Hepatocyte (in vitro differentiated cells): ENCODE results near the gene RAB8A. TPM values are rescaled to one million over a fixed set of nuclear protein-coding genes. Genes with fewer than 3 reads are reported as not detected.

Experiments used
- DNase-seq: peaks from one replicate; pipeline ENCODE4 v3.0.0-alpha.2; 2016; ENCODE audit warnings: low spot score
- H2AFZ ChIP-seq: fragments of 200-600 bp; sonication (generic); 2 replicates; pipeline ENCODE4 v1.6.0; 2016; ENCODE audit warnings: antibody characterized with exemption, mild to moderate bottlenecking
- H3K27ac ChIP-seq: fragments of 200-600 bp; sonication (generic); 2 replicates; pipeline ENCODE4 v1.5.1; 2016; ENCODE audit warnings: mild to moderate bottlenecking
- H3K27me3 ChIP-seq: fragments of 200-600 bp; sonication (generic); 2 replicates; pipeline ENCODE4 v1.6.1; 2016
- H3K36me3 ChIP-seq: fragments of 200-600 bp; sonication (generic); replicated peaks from 2 replicates; pipeline ENCODE4 v1.5.1; 2016; ENCODE audit warnings: low read depth; ENCODE audit not compliant: insufficient read depth
- H3K4me1 ChIP-seq: fragments of 200-600 bp; sonication (generic); 2 replicates; pipeline ENCODE4 v1.5.1; 2016; ENCODE audit warnings: mild to moderate bottlenecking, moderate library complexity; ENCODE audit not compliant: insufficient read depth
- H3K4me2 ChIP-seq: fragments of 200-600 bp; sonication (generic); 2 replicates; pipeline ENCODE4 v1.6.0; 2016
- H3K4me3 ChIP-seq: fragments of 200-600 bp; sonication (generic); 2 replicates; pipeline ENCODE4 v1.5.1; 2016; ENCODE audit warnings: mild to moderate bottlenecking
- H3K79me2 ChIP-seq: fragments of 200-600 bp; sonication (generic); 2 replicates; pipeline ENCODE4 v1.6.0; 2017; ENCODE audit warnings: mild to moderate bottlenecking
- H3K9me2 ChIP-seq: fragments of 200-600 bp; sonication (generic); replicated peaks from 2 replicates; pipeline ENCODE4 v1.6.0; 2017; ENCODE audit warnings: mild to moderate bottlenecking; ENCODE audit not compliant: insufficient read depth
- H3K9me3 ChIP-seq: fragments of 200-600 bp; sonication (generic); 2 replicates; pipeline ENCODE4 v1.5.1; 2016; ENCODE audit warnings: low read depth, mild to moderate bottlenecking
- H4K20me1 ChIP-seq: fragments of 200-600 bp; sonication (generic); 2 replicates; pipeline ENCODE4 v1.6.0; 2016; ENCODE audit warnings: mild to moderate bottlenecking; ENCODE audit not compliant: insufficient read depth, poor library complexity, severe bottlenecking
- CTCF ChIP-seq: fragments of 200-600 bp; sonication (generic); IDR thresholded peaks from 2 replicates; pipeline ENCODE4 v1.5.1; 2016; ENCODE audit warnings: antibody characterized with exemption, mild to moderate bottlenecking; ENCODE audit not compliant: poor library complexity
- EZH2 ChIP-seq: fragments of 200-600 bp; sonication (generic); IDR thresholded peaks from 2 replicates; pipeline ENCODE4 v1.6.1; 2016; ENCODE audit warnings: antibody characterized with exemption, mild to moderate bottlenecking, borderline replicate concordance
- EZH2phosphoT487 ChIP-seq: fragments of 200-600 bp; sonication (generic); IDR thresholded peaks from one replicate; pipeline ENCODE4 v1.6.1; 2018; ENCODE audit warnings: antibody characterized with exemption, mild to moderate bottlenecking, low read depth, moderate library complexity; ENCODE audit not compliant: unreplicated experiment, severe bottlenecking
- WGBS: methylation state at CpG from one replicate; pipeline ENCODE4 v1.1.6; 2016; ENCODE audit warnings: low lambda C conversion rate; ENCODE audit errors: missing lambda C conversion rate; 5-methylcytosine and 5-hydroxymethylcytosine counted together
- polyA plus RNA-seq: library from polyadenylated mRNA; unstranded; fragments of >200 nt; fragmentation: Nextera tagmentation; extraction: Ambion mirVana; gene quantifications from 2 replicates; pipeline ENCODE4 v1.2.1, GENCODE V29; 2016
- total RNA-seq: library from RNA; depleted of rRNA; stranded (reverse); fragments of >200 nt; gene quantifications from 2 replicates; pipeline ENCODE4 v1.2.3, GENCODE V29; 2014

RAB8A gene
- total and polyA plus RNA-seq, 2 experiments from 2014 or later: 60.2 to 89.5 TPM

GRCh38 chr19:16071072-16071691 lies 40.5 kb upstream of the RAB8A start:
- no peak for DNase-seq
- Histone ChIP-seq H3K9me2 (no peaks in the 10 kb centered on the region), H2AFZ (no peak overlapping the region), H3K9me3 (no peaks in the 10 kb centered on the region), H3K4me1 (no peaks in the 10 kb centered on the region), H4K20me1 (no peaks in the 10 kb centered on the region), H3K27ac (peak overlapping the region; percentile 41), H3K4me2 (no peak overlapping the region), H3K79me2 (peaks cover 7% of the 10 kb centered on the region), H3K4me3 (no peak overlapping the region), H3K36me3 (no peaks in the 10 kb centered on the region), H3K27me3 (no peaks in the 10 kb centered on the region)
- 89% methylated on average over 9 of the region's 9 CpGs for WGBS
- TF ChIP-seq EZH2phosphoT487 (no peak), CTCF (no peak), EZH2 (no peak)

GRCh38 chr19:16073481-16073880 lies 38.2 kb upstream of the RAB8A start:
- Histone ChIP-seq H3K4me3 (no peak overlapping the region), H3K27ac (no peak overlapping the region), H4K20me1 (no peaks in the 10 kb centered on the region), H3K4me2 (no peak overlapping the region), H3K9me2 (no peaks in the 10 kb centered on the region), H3K9me3 (no peaks in the 10 kb centered on the region), H3K36me3 (no peaks in the 10 kb centered on the region), H2AFZ (no peak overlapping the region), H3K79me2 (peaks cover 28% of the 10 kb centered on the region), H3K27me3 (no peaks in the 10 kb centered on the region), H3K4me1 (peaks cover 9% of the 10 kb centered on the region)
- no peak for TF ChIP-seq EZH2
- no peak for TF ChIP-seq EZH2phosphoT487
- TF ChIP-seq CTCF: no peak
- WGBS: 93% methylated on average over 7 of the region's 7 CpGs
- no peak for DNase-seq

- Histone ChIP-seq H3K4me3 (no peak overlapping the region), H3K9me2 (no peaks in the 10 kb centered on the region), H3K36me3 (no peaks in the 10 kb centered on the region), H3K4me2 (no peak overlapping the region), H4K20me1 (peaks cover under 1% of the 10 kb centered on the region), H3K9me3 (no peaks in the 10 kb centered on the region), H3K79me2 (peaks cover 29% of the 10 kb centered on the region), H3K27me3 (no peaks in the 10 kb centered on the region), H3K4me1 (peaks cover 9% of the 10 kb centered on the region), H2AFZ (no peak overlapping the region), H3K27ac (peak overlapping the region; percentile 38)
- WGBS: 65% methylated on average over 3 of the region's 3 CpGs
- DNase-seq: no peak
- TF ChIP-seq EZH2phosphoT487 (no peak), EZH2 (no peak), CTCF (no peak)
Measured at GRCh38 chr19:16073988-16074387, 37.7 kb upstream of the RAB8A start.
